Activated CD8-positive, alpha-beta memory T cell treated with anti-CD3 and anti-CD28 coated beads, Interleukin-2, amount 50 U/mL, for 24 hours (primary cell): ENCODE measurements around the gene LMNB1.
"Not testable (repeated sequence)": the region's sequence is repeated elsewhere in the genome, so short reads cannot be mapped to it uniquely, and the experiment has no call there.

Experiments
- DNase-seq: peaks from one replicate; pipeline ENCODE4 v3.0.0-alpha.2; 2020; ENCODE audit errors: extremely low read depth

The LMNB1 gene

DNA sequence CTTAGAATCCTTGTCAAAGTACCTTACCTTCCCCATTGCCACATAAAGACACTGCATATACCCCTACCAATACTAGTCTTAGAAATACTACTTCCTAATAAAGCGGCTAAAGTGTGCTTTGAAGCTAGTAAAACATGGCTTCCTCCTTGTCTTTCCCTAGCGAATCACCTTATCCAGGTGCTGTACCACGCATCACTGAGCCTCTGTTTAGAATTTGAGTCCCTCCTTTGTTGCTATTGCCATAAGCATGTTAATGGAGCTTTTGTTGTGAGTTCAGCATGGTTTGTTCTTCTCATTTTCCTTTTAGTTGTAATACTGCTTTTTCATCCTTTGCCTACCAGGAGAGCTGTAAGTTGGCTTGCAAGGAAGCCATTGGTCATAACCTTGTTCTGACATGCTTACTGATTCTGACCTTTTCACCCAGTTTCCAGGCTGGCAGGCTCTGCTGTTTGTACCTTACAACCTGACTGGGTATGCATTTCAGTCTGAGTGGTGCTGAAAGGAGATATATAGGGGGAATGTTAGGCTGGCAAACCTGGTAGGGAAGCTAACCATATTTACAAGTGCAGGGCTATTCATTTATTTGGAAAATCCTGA lies 49.8 kb downstream of the LMNB1 start:
- no peak for DNase-seq

DNA sequence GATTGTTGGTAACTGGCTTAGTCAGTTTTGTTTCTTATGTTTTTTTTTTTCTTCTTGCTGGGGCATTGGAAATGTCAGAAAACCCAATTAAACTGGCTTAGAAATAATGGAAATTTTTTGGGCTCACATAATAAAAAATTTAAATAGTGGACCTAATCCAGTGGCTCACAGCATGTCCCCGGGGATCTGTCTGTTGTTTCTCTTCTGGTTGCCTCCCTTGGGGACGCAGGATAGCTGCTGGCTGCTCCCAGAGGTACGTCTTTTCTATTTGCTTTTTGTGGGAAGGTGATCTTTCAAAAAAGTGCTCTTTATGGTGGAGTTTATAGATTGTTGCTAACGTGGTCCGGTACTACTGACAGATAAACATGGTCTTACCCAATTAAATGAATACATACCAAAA lies 52.2 kb downstream of the LMNB1 start:
- no peak for DNase-seq

DNA sequence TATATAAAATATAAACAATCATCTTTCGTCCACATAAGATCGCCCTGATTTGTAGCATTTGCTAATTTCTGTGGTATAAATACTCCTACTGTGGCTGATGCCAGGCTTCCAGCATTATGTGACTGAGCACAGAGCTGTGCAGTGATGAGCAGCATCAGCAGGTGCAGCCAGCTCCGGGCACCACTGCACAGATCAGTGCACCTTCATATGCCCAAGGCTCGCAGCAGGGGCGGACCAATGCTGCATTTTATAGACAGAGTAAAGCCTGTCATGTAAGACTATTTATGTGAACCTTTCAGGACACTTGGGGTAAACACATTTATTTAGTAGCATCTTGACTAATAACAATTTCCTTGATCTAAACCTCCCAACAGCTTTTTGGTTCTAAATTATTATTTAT lies 53.1 kb downstream of the LMNB1 start:
- no peak for DNase-seq

DNA sequence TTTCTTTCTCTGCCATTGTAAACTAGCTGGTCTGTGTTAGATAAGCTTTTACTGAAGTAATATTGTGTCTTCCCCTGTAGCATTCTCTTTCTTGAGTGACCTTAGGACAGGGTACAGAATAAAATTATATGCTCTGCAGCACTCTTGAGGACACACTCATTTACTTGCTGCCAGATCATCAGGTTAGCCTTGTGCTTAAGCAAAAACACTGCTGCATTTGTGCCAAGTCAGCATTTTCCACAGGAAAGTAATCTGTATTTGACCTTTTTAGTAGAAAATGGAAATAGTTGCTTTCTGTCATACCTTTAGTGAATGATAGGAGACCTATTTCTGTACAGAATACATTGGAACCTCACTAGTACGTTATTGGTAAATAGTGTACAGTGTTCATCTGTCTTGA lies 54.2 kb downstream of the LMNB1 start:
- no peak for DNase-seq

DNA sequence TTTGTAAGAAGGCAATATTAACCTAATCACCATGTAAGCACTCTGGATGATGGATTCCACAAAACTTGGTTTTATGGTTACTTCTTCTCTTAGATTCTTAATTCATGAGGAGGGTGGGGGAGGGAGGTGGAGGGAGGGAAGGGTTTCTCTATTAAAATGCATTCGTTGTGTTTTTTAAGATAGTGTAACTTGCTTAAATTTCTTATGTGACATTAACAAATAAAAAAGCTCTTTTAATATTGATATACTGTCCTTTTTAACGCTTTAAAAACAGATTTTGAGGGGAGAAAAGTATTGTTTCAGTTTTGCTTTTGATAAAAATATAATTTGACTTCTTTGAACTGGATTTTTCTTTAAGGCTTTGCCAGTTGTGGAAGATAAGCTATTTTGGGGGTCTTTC lies 59.8 kb downstream of the LMNB1 start:
- no peak for DNase-seq

DNA sequence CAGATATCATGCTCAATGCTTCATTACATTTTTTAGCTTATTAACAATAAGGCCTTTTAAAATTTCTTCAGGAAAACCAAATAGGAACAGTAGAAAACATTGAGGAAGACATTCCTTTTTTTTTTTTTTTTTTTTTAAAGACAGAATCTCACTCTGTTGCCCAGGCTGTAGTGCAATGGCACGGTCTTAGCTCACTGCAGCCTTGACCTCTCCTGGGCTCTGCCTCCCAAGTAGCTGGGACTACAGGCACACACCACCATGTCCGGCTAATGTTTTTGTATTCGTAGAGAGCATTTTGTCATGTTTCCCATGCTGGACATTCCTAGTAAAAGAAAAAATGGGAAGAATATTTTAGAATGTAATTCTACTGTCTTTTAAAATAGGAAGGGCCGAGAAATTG lies 60.3 kb downstream of the LMNB1 start:
- no peak for DNase-seq

GRCh38 chr5:126837906-126838539 lies 61.1 kb downstream of the LMNB1 start:
- no peak for DNase-seq

DNA sequence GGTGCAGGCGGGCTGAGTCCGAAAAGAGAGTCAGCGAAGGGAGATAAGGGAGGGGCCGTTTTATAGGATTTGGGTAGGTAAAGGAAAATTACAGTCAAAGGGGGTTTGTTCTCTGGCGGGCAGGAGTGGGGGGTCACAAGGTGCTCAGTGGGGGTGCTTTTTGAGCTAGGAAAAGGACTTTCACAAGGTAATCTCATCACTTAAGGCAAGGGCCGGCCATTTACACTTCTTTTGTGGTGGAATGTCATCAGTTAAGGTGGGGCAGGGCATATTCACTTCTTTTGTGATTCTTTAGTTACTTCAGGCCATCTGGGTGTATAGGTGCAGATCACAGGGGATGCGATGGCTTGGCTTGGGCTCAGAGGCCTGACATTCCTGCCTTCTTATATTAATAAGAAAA lies 62.5 kb downstream of the LMNB1 start:
- DNase-seq, result not testable (repeated sequence)

DNA sequence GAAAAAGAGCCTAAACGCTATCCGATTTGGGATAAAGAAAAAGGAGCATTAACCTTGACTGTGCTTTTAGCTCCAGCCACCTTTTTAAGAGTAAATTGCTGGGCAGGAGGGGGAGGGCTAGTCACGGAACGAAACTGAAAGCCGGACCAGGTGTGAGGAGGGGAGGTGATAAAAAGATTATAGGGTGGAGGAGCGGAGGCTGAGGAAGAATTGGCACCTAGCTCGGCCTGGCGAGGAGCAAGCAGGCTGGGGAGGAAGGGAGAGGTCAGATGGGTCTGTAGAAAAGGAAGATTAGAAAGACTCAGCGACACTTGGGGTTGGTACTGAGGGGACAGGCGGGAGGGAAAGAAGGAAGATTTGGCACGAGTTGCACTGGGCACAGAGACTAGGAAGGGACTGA lies 66.4 kb downstream of the LMNB1 start:
- DNase-seq, result not testable (repeated sequence)

GRCh38 chr5:126845470-126846070 lies 68.6 kb downstream of the LMNB1 start:
- not testable (repeated sequence) for DNase-seq

GRCh38 chr5:126846344-126846743 lies 69.4 kb downstream of the LMNB1 start:
- no peak for DNase-seq

DNA sequence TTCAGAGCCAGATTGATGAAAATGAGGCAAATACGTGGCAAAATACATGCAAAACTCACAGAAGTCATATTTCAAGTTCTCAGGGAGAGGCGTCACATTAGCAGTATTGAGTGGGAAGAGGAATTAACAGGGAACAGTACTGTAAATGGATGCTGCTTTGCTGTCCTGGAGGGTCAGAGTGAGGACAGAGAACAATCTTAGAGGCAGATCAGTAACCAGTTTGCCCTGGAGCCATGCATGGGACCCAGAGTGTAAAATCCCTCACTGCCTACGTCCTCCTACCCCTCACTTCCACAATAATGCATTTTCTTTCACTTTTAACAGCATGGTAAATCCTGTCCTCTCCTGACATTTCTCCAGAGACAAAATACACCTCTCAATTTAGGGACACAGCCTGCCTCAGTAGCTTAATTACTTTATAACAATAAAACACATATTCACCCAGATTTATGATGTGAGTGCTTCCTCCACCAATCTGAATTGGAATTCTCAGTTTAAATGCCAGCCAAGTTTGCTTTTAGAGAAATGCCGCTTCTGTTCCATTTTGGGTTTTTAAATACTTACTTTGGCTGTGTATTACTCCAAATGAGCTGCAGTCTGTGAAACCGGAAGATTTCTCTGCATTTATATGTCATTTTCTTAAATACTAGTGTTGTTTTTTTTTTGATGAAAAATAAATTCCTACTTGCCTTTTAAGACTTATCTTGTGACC lies 70.0 kb downstream of the LMNB1 start:
- no peak for DNase-seq

GRCh38 chr5:126847456-126847820 lies 70.5 kb downstream of the LMNB1 start:
- no peak for DNase-seq

GRCh38 chr5:126847826-126848251 lies 70.9 kb downstream of the LMNB1 start:
- no peak for DNase-seq

DNA sequence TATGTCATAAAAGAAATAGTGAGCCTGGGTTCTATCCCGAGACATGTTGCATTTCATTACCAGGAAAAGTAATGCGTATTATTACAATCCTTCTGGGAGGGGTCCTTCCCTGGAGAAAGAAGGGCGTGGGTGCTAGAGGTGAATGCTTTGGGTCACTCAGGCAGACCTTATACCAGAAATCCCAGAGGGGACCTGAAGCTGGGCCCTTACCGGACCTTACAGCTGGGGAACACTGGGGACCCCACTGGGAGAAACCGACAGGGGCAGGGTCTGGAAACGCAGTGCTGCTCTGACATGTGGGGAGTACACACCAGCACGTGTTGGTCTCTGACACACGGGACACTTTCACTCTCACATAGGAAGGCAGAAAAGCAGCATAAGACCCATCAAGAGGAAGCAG lies 71.3 kb downstream of the LMNB1 start:
- no peak for DNase-seq

DNA sequence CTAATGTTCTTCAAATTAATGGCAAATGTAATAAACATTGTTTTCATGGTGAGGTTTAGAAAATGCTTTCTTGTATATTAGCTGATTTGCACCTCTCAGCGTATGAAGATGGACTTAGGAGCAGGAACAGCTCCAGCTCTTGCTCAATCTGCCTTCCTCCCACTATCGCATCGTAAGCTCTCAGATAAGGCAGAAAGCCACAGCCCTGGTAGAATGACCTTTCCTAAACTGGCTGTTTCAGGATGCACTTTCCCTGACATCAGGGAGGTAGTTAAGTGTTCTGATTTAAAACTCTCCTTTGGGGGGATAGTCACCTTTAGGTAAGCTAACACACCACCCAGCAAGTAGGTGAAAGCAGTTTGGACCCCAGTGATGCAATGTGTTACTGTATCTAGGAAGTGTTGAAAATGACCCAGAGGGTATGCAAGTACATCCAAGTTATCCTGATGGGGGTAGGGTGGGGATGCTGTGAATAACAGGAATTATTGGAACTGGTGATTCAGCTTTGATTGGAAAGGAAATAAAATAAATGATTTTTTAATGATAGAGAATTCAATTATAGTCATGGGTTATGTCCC lies 72.3 kb downstream of the LMNB1 start:
- no peak for DNase-seq

GRCh38 chr5:126851501-126852011 lies 74.6 kb downstream of the LMNB1 start:
- no peak for DNase-seq

DNA sequence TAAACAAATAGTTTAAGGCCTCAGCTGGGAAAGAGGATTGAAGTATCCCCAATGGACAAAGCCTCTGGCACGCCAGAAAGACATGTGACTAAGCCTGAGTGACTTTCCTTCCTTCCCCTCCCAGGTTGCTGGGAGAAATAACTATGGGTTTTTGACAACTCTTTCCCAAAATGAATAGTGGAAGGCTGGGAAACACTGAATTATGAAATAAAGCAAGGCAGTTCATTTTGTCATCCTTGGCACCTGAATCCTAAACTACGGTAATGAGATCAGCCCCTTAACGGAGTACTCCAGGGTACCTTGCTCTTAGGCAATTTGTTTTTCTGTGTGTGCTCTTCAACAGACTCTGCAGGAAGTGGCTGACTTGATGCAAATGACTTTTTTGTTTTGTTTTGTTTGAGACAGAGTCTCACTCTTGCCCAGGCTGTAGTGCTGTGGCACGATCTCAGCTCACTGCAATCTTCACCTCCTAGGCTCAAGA lies 75.2 kb downstream of the LMNB1 start:
- no peak for DNase-seq

- DNase-seq, result no peak
These were observed 75.9 kb downstream of the LMNB1 start for GRCh38 chr5:126852841-126853271.

GRCh38 chr5:126853541-126854307 lies 76.8 kb downstream of the LMNB1 start:
- not testable (repeated sequence) for DNase-seq

DNA sequence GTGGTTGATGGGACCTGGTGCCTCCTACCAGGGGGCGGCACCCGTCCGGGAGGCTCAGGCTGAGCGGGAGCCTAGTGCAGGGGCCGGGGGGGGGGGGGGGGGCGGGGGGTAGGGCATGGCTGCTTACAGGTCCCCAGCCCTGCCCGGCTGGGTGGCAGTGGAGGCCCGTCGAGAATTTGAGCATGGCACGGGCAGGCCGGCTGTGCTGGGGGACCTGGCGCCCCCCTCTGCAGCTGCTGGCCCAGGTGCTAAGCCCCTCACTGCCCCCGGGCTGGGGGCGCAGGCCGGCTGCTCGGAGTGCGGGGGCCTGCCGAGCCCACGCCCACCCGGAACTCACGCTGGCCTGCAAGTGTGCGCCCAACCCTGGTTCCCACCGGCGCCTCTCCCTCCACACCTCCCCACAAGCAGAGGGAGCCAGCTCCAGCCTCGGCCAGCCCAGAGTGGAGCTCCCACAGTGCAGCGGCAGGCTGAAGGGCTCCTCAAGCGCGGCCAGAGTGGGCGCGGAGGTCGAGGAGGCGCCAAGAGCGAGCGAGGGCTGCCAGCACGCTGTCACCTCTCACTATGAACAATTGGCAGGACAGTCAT lies 77.7 kb downstream of the LMNB1 start:
- DNase-seq, result no peak
